ENCODE measurements around the gene SSTR3.

Gene SSTR3

DNA sequence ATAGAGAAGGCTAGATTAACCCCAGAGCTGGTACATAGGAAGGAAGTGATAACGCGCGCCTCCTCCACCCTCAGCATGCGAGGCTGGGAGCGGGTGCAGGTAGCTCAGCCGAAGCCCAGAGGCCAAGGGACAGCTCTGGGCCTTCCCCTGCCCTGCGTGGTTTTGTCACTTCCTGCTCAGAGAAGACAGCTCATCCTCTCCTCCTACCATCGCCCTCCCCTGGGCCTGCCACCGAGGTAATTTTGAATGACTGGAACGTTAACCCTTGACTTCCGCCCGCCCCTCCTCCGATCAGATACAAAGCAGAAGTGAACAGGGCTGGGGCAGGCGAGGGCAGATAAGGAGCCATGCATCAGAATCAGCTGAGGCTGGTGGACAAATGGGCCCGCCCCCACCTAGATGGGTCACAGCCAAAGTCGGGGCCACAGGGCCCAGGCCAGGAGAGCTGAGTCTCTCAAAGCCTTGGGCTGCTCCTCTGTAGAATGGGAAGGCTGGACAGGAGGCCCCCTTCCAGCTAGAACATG lies 30.2 kb upstream of the SSTR3 start:
- ATAC-seq = peak; percentile 53
- TF ChIP-seq ZNF565 (CRISPR knock-in tag; conservative IDR thresholded peaks at IDR 0.05; ENCODE audit: low read depth) (no peak), TOX (CRISPR knock-in tag; IDR thresholded peaks at IDR 0.05; ENCODE audit: borderline replicate concordance) (no peak), BACH2 (CRISPR knock-in tag; IDR thresholded peaks at IDR 0.05; ENCODE audit: borderline replicate concordance) (no peak), ZC3H10 (CRISPR knock-in tag; IDR thresholded peaks at IDR 0.05) (no peak), ZNF8 (CRISPR knock-in tag; IDR thresholded peaks at IDR 0.05) (no peak), ARNTL (CRISPR knock-in tag; IDR thresholded peaks at IDR 0.05; ENCODE audit: borderline replicate concordance, low read depth) (no peak), TCF4 (CRISPR knock-in tag; IDR thresholded peaks at IDR 0.05; ENCODE audit: borderline replicate concordance) (no peak), GLIS3 (CRISPR knock-in tag; IDR thresholded peaks at IDR 0.05) (no peak), OSR1 (CRISPR knock-in tag; IDR thresholded peaks at IDR 0.05) (no peak), ZFP3 (CRISPR knock-in tag; IDR thresholded peaks at IDR 0.05) (no peak), SNAI2 (CRISPR knock-in tag; IDR thresholded peaks at IDR 0.05) (no peak)
- TF ChIP-seq, protein P1, sequence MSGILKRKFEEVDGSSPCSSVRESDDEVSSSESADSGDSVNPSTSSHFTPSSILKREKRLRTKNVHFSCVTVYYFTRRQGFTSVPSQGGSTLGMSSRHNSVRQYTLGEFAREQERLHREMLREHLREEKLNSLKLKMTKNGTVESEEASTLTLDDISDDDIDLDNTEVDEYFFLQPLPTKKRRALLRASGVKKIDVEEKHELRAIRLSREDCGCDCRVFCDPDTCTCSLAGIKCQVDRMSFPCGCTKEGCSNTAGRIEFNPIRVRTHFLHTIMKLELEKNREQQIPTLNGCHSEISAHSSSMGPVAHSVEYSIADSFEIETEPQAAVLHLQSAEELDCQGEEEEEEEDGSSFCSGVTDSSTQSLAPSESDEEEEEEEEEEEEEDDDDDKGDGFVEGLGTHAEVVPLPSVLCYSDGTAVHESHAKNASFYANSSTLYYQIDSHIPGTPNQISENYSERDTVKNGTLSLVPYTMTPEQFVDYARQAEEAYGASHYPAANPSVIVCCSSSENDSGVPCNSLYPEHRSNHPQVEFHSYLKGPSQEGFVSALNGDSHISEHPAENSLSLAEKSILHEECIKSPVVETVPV (CRISPR knock-in tag; IDR thresholded peaks at IDR 0.05) = no peak
- TF ChIP-seq, protein P2, sequence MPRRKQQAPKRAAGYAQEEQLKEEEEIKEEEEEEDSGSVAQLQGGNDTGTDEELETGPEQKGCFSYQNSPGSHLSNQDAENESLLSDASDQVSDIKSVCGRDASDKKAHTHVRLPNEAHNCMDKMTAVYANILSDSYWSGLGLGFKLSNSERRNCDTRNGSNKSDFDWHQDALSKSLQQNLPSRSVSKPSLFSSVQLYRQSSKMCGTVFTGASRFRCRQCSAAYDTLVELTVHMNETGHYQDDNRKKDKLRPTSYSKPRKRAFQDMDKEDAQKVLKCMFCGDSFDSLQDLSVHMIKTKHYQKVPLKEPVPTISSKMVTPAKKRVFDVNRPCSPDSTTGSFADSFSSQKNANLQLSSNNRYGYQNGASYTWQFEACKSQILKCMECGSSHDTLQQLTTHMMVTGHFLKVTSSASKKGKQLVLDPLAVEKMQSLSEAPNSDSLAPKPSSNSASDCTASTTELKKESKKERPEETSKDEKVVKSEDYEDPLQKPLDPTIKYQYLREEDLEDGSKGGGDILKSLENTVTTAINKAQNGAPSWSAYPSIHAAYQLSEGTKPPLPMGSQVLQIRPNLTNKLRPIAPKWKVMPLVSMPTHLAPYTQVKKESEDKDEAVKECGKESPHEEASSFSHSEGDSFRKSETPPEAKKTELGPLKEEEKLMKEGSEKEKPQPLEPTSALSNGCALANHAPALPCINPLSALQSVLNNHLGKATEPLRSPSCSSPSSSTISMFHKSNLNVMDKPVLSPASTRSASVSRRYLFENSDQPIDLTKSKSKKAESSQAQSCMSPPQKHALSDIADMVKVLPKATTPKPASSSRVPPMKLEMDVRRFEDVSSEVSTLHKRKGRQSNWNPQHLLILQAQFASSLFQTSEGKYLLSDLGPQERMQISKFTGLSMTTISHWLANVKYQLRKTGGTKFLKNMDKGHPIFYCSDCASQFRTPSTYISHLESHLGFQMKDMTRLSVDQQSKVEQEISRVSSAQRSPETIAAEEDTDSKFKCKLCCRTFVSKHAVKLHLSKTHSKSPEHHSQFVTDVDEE (CRISPR knock-in tag; IDR thresholded peaks at IDR 0.05) = no peak
- TF ChIP-seq, protein P3, sequence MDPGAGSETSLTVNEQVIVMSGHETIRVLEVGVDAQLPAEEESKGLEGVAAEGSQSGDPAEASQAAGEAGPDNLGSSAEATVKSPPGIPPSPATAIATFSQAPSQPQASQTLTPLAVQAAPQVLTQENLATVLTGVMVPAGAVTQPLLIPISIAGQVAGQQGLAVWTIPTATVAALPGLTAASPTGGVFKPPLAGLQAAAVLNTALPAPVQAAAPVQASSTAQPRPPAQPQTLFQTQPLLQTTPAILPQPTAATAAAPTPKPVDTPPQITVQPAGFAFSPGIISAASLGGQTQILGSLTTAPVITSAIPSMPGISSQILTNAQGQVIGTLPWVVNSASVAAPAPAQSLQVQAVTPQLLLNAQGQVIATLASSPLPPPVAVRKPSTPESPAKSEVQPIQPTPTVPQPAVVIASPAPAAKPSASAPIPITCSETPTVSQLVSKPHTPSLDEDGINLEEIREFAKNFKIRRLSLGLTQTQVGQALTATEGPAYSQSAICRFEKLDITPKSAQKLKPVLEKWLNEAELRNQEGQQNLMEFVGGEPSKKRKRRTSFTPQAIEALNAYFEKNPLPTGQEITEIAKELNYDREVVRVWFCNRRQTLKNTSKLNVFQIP (CRISPR knock-in tag; IDR thresholded peaks at IDR 0.05; ENCODE audit: borderline replicate concordance, low read depth) = no peak
- TF ChIP-seq, protein P4, sequence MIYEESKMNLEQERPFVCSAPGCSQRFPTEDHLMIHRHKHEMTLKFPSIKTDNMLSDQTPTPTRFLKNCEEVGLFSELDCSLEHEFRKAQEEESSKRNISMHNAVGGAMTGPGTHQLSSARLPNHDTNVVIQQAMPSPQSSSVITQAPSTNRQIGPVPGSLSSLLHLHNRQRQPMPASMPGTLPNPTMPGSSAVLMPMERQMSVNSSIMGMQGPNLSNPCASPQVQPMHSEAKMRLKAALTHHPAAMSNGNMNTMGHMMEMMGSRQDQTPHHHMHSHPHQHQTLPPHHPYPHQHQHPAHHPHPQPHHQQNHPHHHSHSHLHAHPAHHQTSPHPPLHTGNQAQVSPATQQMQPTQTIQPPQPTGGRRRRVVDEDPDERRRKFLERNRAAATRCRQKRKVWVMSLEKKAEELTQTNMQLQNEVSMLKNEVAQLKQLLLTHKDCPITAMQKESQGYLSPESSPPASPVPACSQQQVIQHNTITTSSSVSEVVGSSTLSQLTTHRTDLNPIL (CRISPR knock-in tag; IDR thresholded peaks at IDR 0.05; ENCODE audit: low read depth) = no peak

DNA sequence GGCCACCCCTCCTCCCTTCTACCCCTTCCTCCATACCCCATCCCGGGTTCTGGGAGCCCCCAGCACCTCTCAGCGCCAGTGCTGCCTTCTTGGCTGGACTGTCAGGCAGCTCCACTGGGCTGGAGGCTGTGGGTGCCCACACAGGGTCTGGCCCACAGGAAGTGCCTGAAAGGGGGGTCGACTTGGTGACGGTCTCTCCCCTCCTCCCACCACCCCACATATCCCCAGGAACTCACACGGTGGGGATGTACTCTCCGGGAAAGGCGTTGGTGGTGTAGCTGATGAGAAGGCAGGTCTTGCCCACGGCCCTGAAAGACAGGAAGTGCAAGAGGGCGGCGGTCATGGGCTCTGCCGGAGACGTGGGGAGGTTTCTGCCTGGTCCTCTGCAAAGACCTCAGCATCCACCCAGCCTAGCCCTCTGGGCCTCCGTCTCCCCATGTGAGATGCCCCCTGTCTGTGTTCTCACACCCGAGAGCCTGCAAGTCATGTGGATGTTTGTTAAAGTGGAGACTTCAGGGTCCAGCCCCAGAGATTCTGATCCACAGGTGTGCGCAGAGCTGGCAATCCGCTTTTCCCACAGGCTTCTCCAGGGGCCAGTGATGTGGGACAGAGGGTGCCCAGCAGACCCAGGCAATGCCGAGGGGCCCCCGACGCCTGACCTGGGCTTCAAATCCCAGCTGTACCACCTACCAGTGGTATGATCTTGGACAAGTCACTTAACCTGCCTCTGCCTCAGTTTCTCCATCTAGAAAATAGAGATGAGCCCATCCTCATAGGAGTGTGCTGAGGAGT lies 29.3 kb upstream of the SSTR3 start:
- ATAC-seq = no peak
- TF ChIP-seq, protein P4 (CRISPR knock-in tag; IDR thresholded peaks at IDR 0.05; ENCODE audit: low read depth) = no peak
- TF ChIP-seq ZNF565 (CRISPR knock-in tag; conservative IDR thresholded peaks at IDR 0.05; ENCODE audit: low read depth) (no peak), ARNTL (CRISPR knock-in tag; IDR thresholded peaks at IDR 0.05; ENCODE audit: borderline replicate concordance, low read depth) (no peak), ZNF8 (CRISPR knock-in tag; IDR thresholded peaks at IDR 0.05) (no peak)
- TF ChIP-seq, protein P3 (CRISPR knock-in tag; IDR thresholded peaks at IDR 0.05; ENCODE audit: borderline replicate concordance, low read depth) = no peak

DNA sequence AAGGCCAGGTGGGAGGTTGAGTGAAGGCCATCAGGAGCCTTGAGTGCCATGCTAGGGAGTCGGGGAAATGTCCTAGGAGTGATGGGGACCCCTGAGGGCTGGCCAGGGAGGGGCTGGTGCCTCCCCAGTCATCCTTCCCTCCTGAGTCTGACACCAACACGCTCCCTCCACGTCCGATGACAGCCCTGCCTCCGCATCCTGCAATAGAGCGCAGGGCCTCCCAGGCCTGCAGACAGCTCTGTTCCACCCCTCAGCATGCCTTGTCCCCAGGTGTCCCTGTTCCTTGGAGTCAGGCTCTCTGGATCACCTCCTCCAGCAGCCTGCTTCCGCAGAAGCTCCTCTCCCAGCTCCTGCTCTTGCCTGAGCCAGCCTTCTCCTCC lies 28.7 kb upstream of the SSTR3 start:
- ATAC-seq = no peak
- TF ChIP-seq SNAI2 (CRISPR knock-in tag; IDR thresholded peaks at IDR 0.05) (no peak), BACH2 (CRISPR knock-in tag; IDR thresholded peaks at IDR 0.05; ENCODE audit: borderline replicate concordance) (no peak), OSR1 (CRISPR knock-in tag; IDR thresholded peaks at IDR 0.05) (no peak), ISL1 (CRISPR knock-in tag; IDR thresholded peaks at IDR 0.05) (no peak), ESRRG (CRISPR knock-in tag; IDR thresholded peaks at IDR 0.05) (no peak), ARNTL (CRISPR knock-in tag; IDR thresholded peaks at IDR 0.05; ENCODE audit: borderline replicate concordance, low read depth) (no peak), ZFP3 (CRISPR knock-in tag; IDR thresholded peaks at IDR 0.05) (no peak), ZFP30 (CRISPR knock-in tag; IDR thresholded peaks at IDR 0.05) (no peak), ZNF565 (CRISPR knock-in tag; conservative IDR thresholded peaks at IDR 0.05; ENCODE audit: low read depth) (no peak), TCF4 (CRISPR knock-in tag; IDR thresholded peaks at IDR 0.05; ENCODE audit: borderline replicate concordance) (no peak), RARB (CRISPR knock-in tag; IDR thresholded peaks at IDR 0.05) (no peak), GLIS3 (CRISPR knock-in tag; IDR thresholded peaks at IDR 0.05) (no peak), TOX (CRISPR knock-in tag; IDR thresholded peaks at IDR 0.05; ENCODE audit: borderline replicate concordance) (no peak), ZNF70 (CRISPR knock-in tag; IDR thresholded peaks at IDR 0.05) (no peak)
- TF ChIP-seq, protein P2 (CRISPR knock-in tag; IDR thresholded peaks at IDR 0.05) = no peak

Measured in SK-N-SH treated with all-trans-retinoic acid at 6 μM for 48 hours (cell line).